ENCODE data around the gene NBL1.
A peak's percentile ranks its signal among the peaks of the same experiment; 100 is the strongest.

The NBL1 gene

GRCh38 chr1:19704247-19705113 is 60.4 kb downstream of the NBL1 start:
- DNase-seq: peak; percentile 70

GRCh38 chr1:19705464-19705863 is 61.4 kb downstream of the NBL1 start:
- no peak for DNase-seq

- DNase-seq: no peak
Measured at GRCh38 chr1:19706136-19706535, 62.0 kb downstream of the NBL1 start.

Data from hematopoietic multipotent progenitor cell treated with erythropoietin and hydrocortisone succinate and interleukin-3 and kit ligand, for 4 days (in vitro differentiated cells).